IMR-90 (cell line): ENCODE results near the gene AMZ1. TPM values are rescaled to one million over a fixed set of nuclear protein-coding genes. Genes with fewer than 3 reads are reported as not detected.

Experiments
- ATAC-seq: fragments of 200-7000 bp; cut with Tn5 transposase; 2 replicates; pipeline ENCODE4 v1.9.1; 2020; ENCODE audit warnings: low read depth, mild to moderate bottlenecking, moderate library complexity
- BruUV-seq: library from RNA; stranded (reverse); fragments of 400-500 nt; replicated peaks from 2 replicates; lab custom pipeline; 2021; lab: Mats Ljungman, UMichigan
- CTCF ChIA-PET: fragments of 300-600 bp; formaldehyde crosslinking; extraction: SDS; loops from one replicate; lab custom pipeline; 2021; ENCODE audit warnings: antibody characterized with exemption; lab: Yijun Ruan, JAX
- POLR2A ChIA-PET: fragments of 300-600 bp; sonication (Branson Sonifier 250); formaldehyde crosslinking; loops from one replicate; lab custom pipeline; 2022; ENCODE audit warnings: antibody characterized with exemption; ENCODE audit not compliant: unreplicated experiment; lab: Charles Lee
- DNase-seq: peaks from one replicate; pipeline ENCODE4 v3.0.0; 2013
- H2AFZ ChIP-seq: replicated peaks from 2 replicates; pipeline ENCODE3; 2013; ENCODE audit warnings: low read length, mild to moderate bottlenecking; ENCODE audit not compliant: poor library complexity
- H2AK5ac ChIP-seq: 2 replicates; pipeline ENCODE4 v1.6.1; 2013; ENCODE audit warnings: low read depth, low read length, inconsistent platforms
- H2AK9ac ChIP-seq: replicated peaks from 2 replicates; pipeline ENCODE3; 2013; ENCODE audit warnings: mild to moderate bottlenecking, low read depth, low read length, moderate library complexity; ENCODE audit not compliant: poor library complexity
- H2BK120ac ChIP-seq: 2 replicates; pipeline ENCODE4 v1.6.1; 2013; ENCODE audit warnings: low read depth, low read length, inconsistent platforms
- H2BK15ac ChIP-seq: 3 replicates; pipeline ENCODE4 v1.6.1; 2013; ENCODE audit warnings: low read depth, low read length, inconsistent platforms
- H2BK20ac ChIP-seq: 2 replicates; pipeline ENCODE4 v1.6.1; 2013; ENCODE audit warnings: low read depth, mild to moderate bottlenecking, inconsistent platforms, low read length, moderate library complexity
- H2BK5ac ChIP-seq: 2 replicates; pipeline ENCODE4 v1.6.1; 2013; ENCODE audit warnings: mild to moderate bottlenecking, low read depth, low read length, inconsistent platforms; ENCODE audit not compliant: poor library complexity, severe bottlenecking
- H3K14ac ChIP-seq: replicated peaks from 2 replicates; pipeline ENCODE4 v1.6.1; 2013; ENCODE audit warnings: low read depth, low read length, inconsistent platforms
- H3K18ac ChIP-seq: 2 replicates; pipeline ENCODE4 v1.6.1; 2013; ENCODE audit warnings: low read depth, low read length, control low read depth
- H3K23ac ChIP-seq: 2 replicates; pipeline ENCODE4 v1.6.1; 2013; ENCODE audit warnings: low read depth, low read length, inconsistent platforms
- H3K27ac ChIP-seq: 2 replicates; pipeline ENCODE4 v1.5.1; 2013; ENCODE audit warnings: mild to moderate bottlenecking, control low read depth, low read length; ENCODE audit not compliant: insufficient read depth
- H3K27me3 ChIP-seq: 2 replicates; pipeline ENCODE4 v1.6.1; 2013; ENCODE audit warnings: low read length; ENCODE audit not compliant: control insufficient read depth, insufficient read depth
- H3K36me3 ChIP-seq: 2 replicates; pipeline ENCODE4 v1.6.1; 2013; ENCODE audit warnings: low read length, mixed read lengths; ENCODE audit not compliant: control insufficient read depth, insufficient read depth
- H3K4ac ChIP-seq: 2 replicates; pipeline ENCODE4 v1.6.1; 2013; ENCODE audit warnings: low read depth, low read length, inconsistent platforms
- H3K4me1 ChIP-seq: 2 replicates; pipeline ENCODE4 v1.6.1; 2013; ENCODE audit warnings: low read length, mixed read lengths; ENCODE audit not compliant: control insufficient read depth, insufficient read depth
- H3K4me2 ChIP-seq: 2 replicates; pipeline ENCODE4 v1.6.1; 2013; ENCODE audit warnings: low read depth, mild to moderate bottlenecking, control low read depth, low read length, moderate library complexity
- H3K4me3 ChIP-seq: 2 replicates; pipeline ENCODE4 v1.5.1; 2013; ENCODE audit warnings: low read depth, mild to moderate bottlenecking, control low read depth, low read length, moderate library complexity; ENCODE audit not compliant: insufficient read depth
- H3K56ac ChIP-seq: 2 replicates; pipeline ENCODE4 v1.6.1; 2013; ENCODE audit warnings: low read length, inconsistent platforms; ENCODE audit not compliant: insufficient read depth; ENCODE audit errors: extremely low read depth
- H3K79me1 ChIP-seq, 2 experiments: 2 replicates each; pipeline ENCODE4 v1.6.1; 2013; ENCODE audit warnings: low read length in 2 of 2, inconsistent platforms in 1 of 2, low read depth in 1 of 2
- H3K9ac ChIP-seq: 2 replicates; pipeline ENCODE4 v1.6.1; 2013; ENCODE audit warnings: low read depth, low read length, control low read depth
- H3K9me1 ChIP-seq: 2 replicates; pipeline ENCODE4 v1.6.1; 2013; ENCODE audit warnings: low read length, inconsistent platforms; ENCODE audit not compliant: insufficient read depth
- H3K9me3 ChIP-seq: 2 replicates; pipeline ENCODE4 v1.6.1; 2013; ENCODE audit warnings: low read length; ENCODE audit not compliant: control insufficient read depth, insufficient read depth
- H4K20me1 ChIP-seq: 2 replicates; pipeline ENCODE4 v1.6.1; 2013; ENCODE audit warnings: low read length, inconsistent platforms; ENCODE audit not compliant: insufficient read depth
- H4K5ac ChIP-seq: 2 replicates; pipeline ENCODE4 v1.6.1; 2013; ENCODE audit warnings: mild to moderate bottlenecking, low read depth, low read length, control low read depth
- H4K8ac ChIP-seq, 2 experiments: 2 replicates each; pipeline ENCODE4 v1.6.1; 2013; ENCODE audit warnings: low read depth in 2 of 2, low read length in 2 of 2, control low read depth in 1 of 2, inconsistent platforms in 1 of 2
- H4K91ac ChIP-seq: 2 replicates; pipeline ENCODE4 v1.6.1; 2013; ENCODE audit warnings: low read depth, low read length, inconsistent platforms; ENCODE audit not compliant: insufficient read depth
- CTCF ChIP-seq: conservative IDR thresholded peaks from 2 replicates; pipeline ENCODE4 v1.5.1; 2012; ENCODE audit warnings: mild to moderate bottlenecking, low read depth, low read length, improper control_type of control experiment
- ELK1 ChIP-seq: fragments of 150-350 bp; IDR thresholded peaks from 2 replicates; pipeline ENCODE4 v1.6.1; 2016; ENCODE audit warnings: low read depth, mild to moderate bottlenecking, low read length, moderate library complexity, borderline replicate concordance
- MAZ ChIP-seq: IDR thresholded peaks from 2 replicates; pipeline ENCODE4 v1.6.1; 2012; ENCODE audit warnings: low read depth, mild to moderate bottlenecking, low read length, improper control_type of control experiment, moderate library complexity, borderline replicate concordance
- MXI1 ChIP-seq: IDR thresholded peaks from 2 replicates; pipeline ENCODE4 v1.6.1; 2012; ENCODE audit warnings: low read depth, mild to moderate bottlenecking, low read length, moderate library complexity, borderline replicate concordance
- NFE2L2 ChIP-seq: fragments of 150-350 bp; IDR thresholded peaks from 2 replicates; pipeline ENCODE4 v1.6.1; 2016; ENCODE audit warnings: low read depth, mild to moderate bottlenecking, low read length
- POLR2A ChIP-seq: IDR thresholded peaks from 2 replicates; pipeline ENCODE4 v1.6.1; 2012; ENCODE audit warnings: mild to moderate bottlenecking, low read depth, low read length
- RAD21 ChIP-seq: IDR thresholded peaks from 2 replicates; pipeline ENCODE4 v1.6.1; 2012; ENCODE audit warnings: low read length, improper control_type of control experiment
- RCOR1 ChIP-seq: IDR thresholded peaks from 2 replicates; pipeline ENCODE4 v1.6.1; 2012; ENCODE audit warnings: mild to moderate bottlenecking, low read length, improper control_type of control experiment; ENCODE audit not compliant: insufficient replicate concordance
- RFX5 ChIP-seq: IDR thresholded peaks from 2 replicates; pipeline ENCODE4 v1.8.0; 2012; ENCODE audit warnings: low read depth, mild to moderate bottlenecking, low read length, moderate library complexity
- SMC3 ChIP-seq: fragments of 150-350 bp; IDR thresholded peaks from 2 replicates; pipeline ENCODE4 v1.6.1; 2016; ENCODE audit warnings: low read depth, mild to moderate bottlenecking, antibody characterized with exemption, low read length, moderate library complexity
- USF2 ChIP-seq: fragments of 150-350 bp; IDR thresholded peaks from 2 replicates; pipeline ENCODE4 v1.6.1; 2017; ENCODE audit warnings: mild to moderate bottlenecking, antibody characterized with exemption, low read length, low read depth
- WGBS, 2 experiments: methylation state at CpG; one replicate each; pipeline versions ENCODE4 v1.1.5 to v1.1.7; 2013; ENCODE audit warnings: missing lambda C conversion rate in 2 of 2; ENCODE audit not compliant: insufficient read length in 1 of 2; ENCODE audit errors: extremely low coverage in 2 of 2; 5-methylcytosine and 5-hydroxymethylcytosine counted together
- dilution Hi-C: fragments of 300-500 bp; cut with HindIII; formaldehyde crosslinking; loops from one replicate; pipeline ENCODE4 v1.14.3; 2018; ENCODE audit warnings: low sequenced_read_pairs; ENCODE audit not compliant: unreplicated experiment
- in situ Hi-C: fragments of 300-500 bp; cut with MboI; formaldehyde crosslinking; loops from 3 replicates; pipeline ENCODE4 v1.14.3; 2019; ENCODE audit warnings: low sequenced_read_pairs, inconsistent platforms, mixed read lengths
- intact Hi-C: fragments of 100-400 bp; cut with micrococcal nuclease; formaldehyde crosslinking; loops from 2 replicates; pipeline ENCODE4 v1.10.0; 2022
- polyA plus RNA-seq, 3 experiments: library from polyadenylated mRNA; depleted of rRNA; stranded (reverse); fragments of >200 nt; gene quantifications; 2 replicates each; pipeline ENCODE4 v1.2.3, GENCODE V29; 2012; ENCODE audit warnings: low replicate concordance in 1 of 3
- total RNA-seq: library from RNA; depleted of rRNA; stranded (reverse); fragments of >200 nt; gene quantifications from 2 replicates; pipeline ENCODE4 v1.2.3, GENCODE V29; 2012

AMZ1 gene
- total and polyA plus RNA-seq, 2 of the 4 experiments (the other 2 are of a cell fraction) = 0.54 to 1.6 TPM

- H3K18ac ChIP-seq = no peak overlapping the region
- intact Hi-C loops (no loop called here), dilution Hi-C loops (no loop called here), in situ Hi-C loops (loop anchor here (25.0 kb wide), 1 partner anchor 470 kb away; no protein-coding TSS in a partner anchor)
- no peaks in the 10 kb centered on the region for H3K9me1 ChIP-seq
- CTCF ChIA-PET = interaction anchor here (1.2 to 1.6 kb wide), 2 partner anchors 22 to 46 kb away, joined by 3 to 8 read pairs; no protein-coding TSS in a partner anchor
- no peak for TF ChIP-seq USF2
- no peak for TF ChIP-seq MAZ
- no peak for TF ChIP-seq ELK1
- no peak for TF ChIP-seq RCOR1
- TF ChIP-seq NFE2L2 = no peak
- no peak for TF ChIP-seq CTCF
- no peak for TF ChIP-seq RFX5
- no peak for TF ChIP-seq MXI1
- no peak for TF ChIP-seq POLR2A
- no peak for TF ChIP-seq RAD21
- TF ChIP-seq SMC3 = no peak
- no peaks in the 10 kb centered on the region for H3K79me1 ChIP-seq
- H3K4ac ChIP-seq = no peak overlapping the region
- no peak overlapping the region for H3K4me3 ChIP-seq
- ATAC-seq (no peak), DNase-seq (no peak)
- no peak overlapping the region for H3K23ac ChIP-seq
- H2AK5ac ChIP-seq = no peak overlapping the region
- no peak overlapping the region for H3K56ac ChIP-seq
- H3K27ac ChIP-seq = no peak overlapping the region
- no peaks in the 10 kb centered on the region for H4K20me1 ChIP-seq
- POLR2A ChIA-PET = no interaction called here
- 85% methylated on average over 4 of the region's 14 CpGs; no CpG with 5 or more reads in 1 of the 2 experiments for WGBS, 2 experiments
- no peak overlapping the region for H2AK9ac ChIP-seq
- H2BK120ac ChIP-seq = no peak overlapping the region
- H3K4me1 ChIP-seq = peaks cover 4% of the 10 kb centered on the region
- no peak overlapping the region for H2BK5ac ChIP-seq
- no peak overlapping the region for H4K5ac ChIP-seq
- peaks cover 9% of the 10 kb centered on the region; the same call in 1 of the 2 replicates for H3K27me3 ChIP-seq
- H2BK15ac ChIP-seq = no peak overlapping the region
- H3K9ac ChIP-seq = no peak overlapping the region
- BruUV-seq = no TSS peak
- no peak overlapping the region for H4K91ac ChIP-seq
- no peak overlapping the region for H3K4me2 ChIP-seq
- no peak overlapping the region for H2AFZ ChIP-seq
- H2BK20ac ChIP-seq = no peak overlapping the region
- H3K14ac ChIP-seq = no peak overlapping the region
- H3K9me3 ChIP-seq = no peaks in the 10 kb centered on the region
- no peak overlapping the region for H4K8ac ChIP-seq
- no peaks in the 10 kb centered on the region for H3K36me3 ChIP-seq
These were observed 4.5 kb downstream of the AMZ1 start for GRCh38 chr7:2692543-2692942.
